ELF-1 (cell line): ENCODE measurements around the gene HILPDA.

Source experiments
- DNase-seq: peaks from one replicate; pipeline ENCODE4 v3.0.0-alpha.2; 2016; ENCODE audit warnings: low read depth, low spot score

Gene HILPDA

GRCh38 chr7:128455543-128456254, at the start of gene HILPDA:
Gene HILPDA, plus strand, starts transcription at chr7:128455878. Its CDS starts 1,391 bp downstream, at chr7:128457269.
- DNase-seq, result peak; percentile 92

GRCh38 chr7:128406314-128407232, 49.1 kb upstream of the HILPDA start:
- peak; percentile 22 for DNase-seq

- no peak for DNase-seq
Observed at GRCh38 chr7:128407233-128407589, 48.5 kb upstream of the HILPDA start.

- peak; percentile 51 for DNase-seq
Observed at GRCh38 chr7:128407751-128408708, 47.6 kb upstream of the HILPDA start.

- peak; percentile 46 for DNase-seq
Observed at GRCh38 chr7:128408709-128409595, 46.7 kb upstream of the HILPDA start.

- peak; percentile 79 for DNase-seq
Observed at GRCh38 chr7:128409596-128410450, 45.9 kb upstream of the HILPDA start, which contains the start of gene IMPDH1. Gene IMPDH1, minus strand, starts transcription at chr7:128409982. Its CDS starts 81 bp downstream, at chr7:128409901.

GRCh38 chr7:128410451-128410753, 45.3 kb upstream of the HILPDA start:
- no peak for DNase-seq

GRCh38 chr7:128415217-128415785, 40.4 kb upstream of the HILPDA start:
- no peak for DNase-seq

- DNase-seq, result no peak
Observed at GRCh38 chr7:128417071-128417470, 38.6 kb upstream of the HILPDA start.

GRCh38 chr7:128419257-128419656, 36.4 kb upstream of the HILPDA start:
- DNase-seq, result no peak

GRCh38 chr7:128420773-128421172, 34.9 kb upstream of the HILPDA start:
- no peak for DNase-seq

GRCh38 chr7:128421384-128421783, 34.3 kb upstream of the HILPDA start:
- DNase-seq, result no peak

- no peak for DNase-seq
Observed at GRCh38 chr7:128422037-128422436, 33.6 kb upstream of the HILPDA start.

GRCh38 chr7:128422842-128423241, 32.8 kb upstream of the HILPDA start:
- DNase-seq, result no peak

GRCh38 chr7:128424686-128425275, 30.9 kb upstream of the HILPDA start:
- DNase-seq, result no peak

GRCh38 chr7:128425850-128426249, 29.8 kb upstream of the HILPDA start:
- DNase-seq, result peak; percentile 87

GRCh38 chr7:128427289-128427891, 28.3 kb upstream of the HILPDA start:
- DNase-seq, result peak; percentile 48

GRCh38 chr7:128430207-128430606, 25.5 kb upstream of the HILPDA start:
- no peak for DNase-seq

GRCh38 chr7:128431221-128431620, 24.5 kb upstream of the HILPDA start:
- peak; percentile 92 for DNase-seq
